GM18867 (cell line): ENCODE data around the gene DPPA2.
"Not testable (repeated sequence)": the region's sequence is repeated elsewhere in the genome, so short reads cannot be mapped to it uniquely, and the experiment has no call there.

Experiments
- ATAC-seq: cut with Tn5 transposase; IDR thresholded peaks from one replicate; pipeline ENCODE4 v1.9.1; 2021; ENCODE audit warnings: mild to moderate bottlenecking, moderate library complexity; ENCODE audit not compliant: unreplicated experiment

Gene DPPA2

GRCh38 chr3:109316162-109316730 lies at the start of gene DPPA2:
TSS of gene DPPA2 (minus strand) at chr3:109316517. CDS start at chr3:109314542, 1,975 bp downstream.
- no peak for ATAC-seq

DNA sequence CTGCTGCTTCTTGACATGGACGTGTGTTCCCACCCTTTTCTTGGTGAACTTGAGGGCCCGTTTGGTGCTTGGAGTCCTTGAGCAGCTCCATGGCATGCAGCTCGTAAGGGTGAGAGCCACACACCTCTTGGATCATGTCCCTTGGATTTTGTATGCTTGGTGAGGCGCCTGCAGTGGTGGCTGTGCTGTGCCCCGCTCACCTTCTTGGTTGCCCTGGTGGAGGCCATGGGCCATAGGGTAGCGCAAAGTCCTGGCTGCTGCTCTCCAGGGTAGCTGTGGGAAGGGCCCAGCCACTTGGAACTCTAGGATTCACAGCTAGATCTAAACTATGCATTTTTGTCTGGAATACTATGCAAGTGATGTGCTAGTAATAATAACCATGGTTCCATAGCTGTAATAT lies 47.8 kb upstream of the DPPA2 start:
- ATAC-seq = no peak

DNA sequence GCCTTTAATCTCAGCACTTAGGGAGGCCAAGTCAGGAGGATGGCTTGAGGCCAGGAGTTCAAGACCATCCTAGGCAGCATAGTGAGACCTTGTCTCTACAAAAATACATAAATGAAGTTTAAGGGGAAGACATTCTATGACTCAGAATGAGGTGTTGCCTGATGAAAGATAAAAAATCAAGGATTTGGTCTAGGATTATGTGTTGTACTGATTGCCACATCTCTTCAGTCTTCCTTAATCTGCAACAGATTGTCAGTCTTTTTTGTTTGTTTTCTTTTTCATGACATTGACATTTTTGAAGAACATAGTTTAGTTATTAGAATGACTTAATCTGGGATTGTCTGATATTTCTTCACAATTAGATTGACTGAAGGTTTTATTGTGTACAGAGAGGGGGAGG lies 47.3 kb upstream of the DPPA2 start:
- no peak for ATAC-seq

DNA sequence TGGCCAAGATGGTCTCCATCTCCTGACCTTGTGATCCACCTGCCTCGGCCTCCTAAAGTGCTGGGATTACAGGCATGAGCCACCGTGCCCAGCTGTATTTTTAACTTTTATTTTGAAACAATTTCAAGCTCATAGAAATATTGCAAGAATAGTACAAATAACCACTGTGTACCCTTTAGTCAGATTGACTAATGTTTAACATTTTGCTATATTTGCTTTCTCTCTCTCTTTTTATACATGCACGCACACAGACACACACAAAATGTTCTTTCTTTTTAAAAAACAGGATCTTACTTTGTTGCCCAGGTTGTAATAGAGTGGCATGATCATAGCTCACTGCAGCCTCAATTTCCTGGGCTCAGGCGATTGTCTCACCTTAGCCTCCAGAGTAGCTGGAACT lies 46.5 kb upstream of the DPPA2 start:
- no peak for ATAC-seq

DNA sequence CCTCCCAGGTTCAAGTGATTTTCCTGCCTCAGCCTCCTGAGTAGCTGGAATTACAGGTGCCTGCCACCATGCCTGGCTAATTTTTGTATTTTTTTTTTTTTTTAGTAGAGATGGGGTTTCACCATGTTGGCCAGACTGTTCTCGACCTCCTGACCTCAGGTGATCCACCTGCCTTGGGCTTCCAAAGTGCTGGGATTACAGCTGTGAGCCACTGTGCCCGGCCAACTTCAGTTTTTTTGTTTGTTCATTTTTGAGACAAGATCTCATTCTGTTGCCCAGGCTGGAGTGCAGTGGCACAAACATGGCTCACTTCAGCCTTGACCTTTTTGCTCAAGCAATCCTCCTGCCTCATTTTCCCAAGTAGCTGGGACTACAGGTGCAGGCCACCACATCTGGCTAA lies 42.5 kb upstream of the DPPA2 start:
- not testable (repeated sequence) for ATAC-seq

GRCh38 chr3:109356442-109357155 lies 40.3 kb upstream of the DPPA2 start:
- ATAC-seq = no peak

DNA sequence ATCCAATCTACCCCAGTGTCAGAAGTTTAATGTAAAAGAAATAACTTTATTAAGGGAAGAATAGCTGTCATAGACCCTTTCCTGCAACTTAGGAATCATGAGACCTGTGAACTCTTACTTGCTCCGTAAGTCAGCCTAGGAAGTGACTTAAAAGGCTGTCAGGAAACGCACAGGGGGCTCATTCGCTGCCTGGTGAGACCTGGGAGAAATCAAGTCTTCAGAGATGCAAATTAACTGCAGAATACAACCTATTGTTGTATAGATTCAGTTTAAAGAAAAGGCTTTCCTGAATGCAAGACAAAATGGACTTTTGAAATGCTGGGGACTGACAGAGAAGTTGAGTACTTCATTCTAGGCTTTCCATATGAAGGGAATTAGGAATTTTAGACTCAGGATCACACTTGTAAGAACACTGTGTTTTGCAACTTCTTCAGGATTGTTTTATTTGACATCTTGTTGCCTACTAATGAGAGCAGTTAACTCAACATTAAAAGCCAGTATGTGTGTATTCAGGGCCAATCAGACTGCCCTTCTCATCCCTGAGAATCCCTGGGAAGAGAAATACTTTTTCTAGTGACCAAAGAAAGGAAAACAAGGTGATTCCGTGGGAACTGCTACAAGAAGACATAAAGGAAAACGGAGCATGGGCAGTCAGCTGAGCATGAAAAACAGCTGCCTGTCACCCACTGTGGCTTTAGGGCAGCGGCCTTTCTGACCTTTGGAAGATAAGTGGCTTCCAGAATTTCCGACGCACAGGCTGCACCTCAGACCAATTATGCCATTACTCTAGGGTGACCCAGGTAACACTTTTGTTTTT lies 39.5 kb upstream of the DPPA2 start:
- no peak for ATAC-seq

- no peak for ATAC-seq
Observed at GRCh38 chr3:109353057-109353456, 36.7 kb upstream of the DPPA2 start.

GRCh38 chr3:109351231-109351630 lies 34.9 kb upstream of the DPPA2 start:
- ATAC-seq = no peak

DNA sequence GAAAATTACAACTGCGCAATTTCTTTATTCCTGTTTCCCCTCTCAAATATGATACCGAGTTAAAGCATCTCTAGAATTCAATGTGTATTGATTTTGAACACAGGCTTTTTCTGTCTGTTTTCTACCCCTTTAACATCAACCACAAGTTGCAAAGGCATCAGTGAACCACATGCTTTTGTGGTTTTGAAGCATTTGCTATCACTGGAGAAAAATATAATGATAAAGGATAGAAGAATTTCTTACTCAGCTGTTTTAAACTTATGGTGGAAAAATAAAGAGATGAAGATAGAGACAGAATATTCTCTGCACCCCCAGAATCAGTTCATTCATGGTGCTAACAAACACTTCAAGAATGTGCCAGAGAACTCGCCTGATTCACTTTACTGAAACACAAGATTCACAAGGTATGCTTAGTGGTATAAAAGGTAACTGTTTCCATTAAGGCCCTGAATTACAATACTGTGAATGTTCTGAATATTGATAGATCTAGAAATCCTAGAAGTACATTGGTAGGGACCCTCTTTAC lies 30.5 kb upstream of the DPPA2 start:
- no peak for ATAC-seq

DNA sequence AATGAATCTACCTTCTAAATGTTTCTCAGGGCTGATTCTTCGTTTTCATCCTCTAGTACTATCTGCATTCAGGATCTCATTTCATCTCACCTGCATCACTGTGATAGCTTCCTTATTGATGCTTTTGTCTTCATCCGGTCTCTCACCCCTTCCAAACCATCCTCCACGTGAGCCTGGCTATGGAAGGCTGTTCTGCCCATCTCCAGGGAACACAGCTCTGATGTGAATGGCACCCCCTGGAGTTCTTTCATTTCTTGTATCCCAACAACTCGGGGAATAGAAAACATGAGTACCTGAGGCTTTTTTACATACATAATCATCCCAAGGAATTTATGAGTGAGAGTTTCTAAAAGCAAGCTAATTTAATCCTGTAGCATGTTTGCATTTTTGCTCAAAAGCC lies 29.8 kb upstream of the DPPA2 start:
- no peak for ATAC-seq

DNA sequence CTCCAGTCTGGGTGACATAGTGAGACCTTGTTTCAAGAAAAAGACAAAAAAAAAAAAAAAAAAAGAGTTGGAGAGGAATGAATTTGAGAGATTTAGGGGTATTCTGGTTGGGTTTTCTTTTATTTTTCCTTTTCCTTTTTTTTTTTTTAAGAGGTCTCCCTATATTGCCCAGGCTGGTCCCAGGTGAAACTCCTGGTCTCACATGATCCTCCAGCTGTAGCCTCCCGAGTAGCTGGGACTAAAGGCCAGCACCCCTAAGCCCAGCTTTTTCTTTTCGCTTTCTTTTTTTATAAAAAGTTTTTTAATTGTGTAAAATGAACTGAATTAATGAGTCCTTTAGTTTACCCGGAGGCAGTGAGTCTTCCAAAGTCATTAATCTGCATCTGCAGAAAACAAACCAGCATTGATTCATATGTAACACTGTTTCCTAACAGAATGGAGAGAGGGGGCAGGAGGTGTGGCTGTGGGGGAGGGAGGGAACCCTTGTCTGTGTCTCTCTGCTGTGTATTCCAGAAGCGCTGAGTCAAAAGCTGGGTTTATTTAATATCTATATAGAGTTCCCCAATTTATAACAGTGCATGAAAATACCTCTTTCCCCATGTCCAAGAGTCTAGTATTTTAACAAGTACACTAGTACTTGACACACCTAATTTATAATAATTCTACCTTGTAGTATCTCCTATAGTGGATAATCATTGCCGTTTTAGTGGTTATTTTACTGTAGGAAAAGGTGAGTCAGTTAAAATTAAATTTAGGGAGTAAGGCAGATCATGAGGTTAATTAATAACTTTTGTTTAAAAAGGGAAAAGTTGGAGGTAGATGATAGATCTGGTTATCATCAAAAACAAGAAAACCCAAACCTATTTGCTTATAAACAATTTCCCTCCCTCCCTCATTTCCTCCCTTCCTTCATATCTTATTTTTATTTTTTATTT lies 23.7 kb upstream of the DPPA2 start:
- ATAC-seq = no peak

DNA sequence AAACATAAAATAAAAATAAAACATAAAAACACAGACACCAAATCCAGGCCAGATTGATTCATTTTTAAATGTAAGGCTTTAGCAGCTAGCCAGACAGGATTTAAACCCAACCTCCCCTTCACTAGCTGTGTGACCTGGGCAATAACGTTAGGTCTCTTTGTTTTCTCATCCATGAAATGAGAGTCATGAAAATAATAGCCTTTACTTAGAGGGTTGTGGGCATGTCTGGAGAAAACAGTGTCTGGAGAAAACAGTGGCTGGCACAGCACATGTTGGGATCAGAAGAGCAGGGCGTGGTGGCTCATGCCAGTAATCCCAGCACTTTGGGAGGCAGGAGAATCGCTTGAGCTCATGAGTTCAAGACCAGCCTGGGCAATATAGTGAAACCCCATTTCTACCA lies 22.9 kb upstream of the DPPA2 start:
- ATAC-seq = no peak

GRCh38 chr3:109338322-109338721 lies 22.0 kb upstream of the DPPA2 start:
- ATAC-seq = no peak

DNA sequence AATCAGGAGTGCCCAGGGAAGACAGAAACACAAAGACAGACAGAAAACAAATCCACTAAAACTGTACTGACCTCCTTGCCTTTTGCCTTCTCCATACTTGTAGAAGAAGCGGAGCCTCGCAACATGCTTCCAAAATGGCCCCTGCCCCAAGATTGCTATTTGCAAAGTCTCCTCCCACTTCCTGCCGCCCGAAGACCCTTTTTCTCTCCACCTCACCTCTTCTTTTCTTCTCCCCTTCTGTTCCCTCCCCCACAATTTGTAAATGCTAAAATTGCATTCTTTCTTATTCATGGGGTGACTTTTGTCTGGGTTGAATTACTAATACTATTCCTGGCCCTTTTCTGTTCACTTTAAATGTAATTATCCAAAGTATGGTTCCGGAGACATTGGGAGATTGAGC lies 21.1 kb upstream of the DPPA2 start, which contains the start of gene DPPA4:
Gene DPPA4 (minus strand): TSS at position 154 of the 400 bp plus-strand sequence. CDS start 29 bp downstream, at position 125.
- ATAC-seq = no peak

GRCh38 chr3:109336291-109336861 lies 20.1 kb upstream of the DPPA2 start:
- no peak for ATAC-seq

DNA sequence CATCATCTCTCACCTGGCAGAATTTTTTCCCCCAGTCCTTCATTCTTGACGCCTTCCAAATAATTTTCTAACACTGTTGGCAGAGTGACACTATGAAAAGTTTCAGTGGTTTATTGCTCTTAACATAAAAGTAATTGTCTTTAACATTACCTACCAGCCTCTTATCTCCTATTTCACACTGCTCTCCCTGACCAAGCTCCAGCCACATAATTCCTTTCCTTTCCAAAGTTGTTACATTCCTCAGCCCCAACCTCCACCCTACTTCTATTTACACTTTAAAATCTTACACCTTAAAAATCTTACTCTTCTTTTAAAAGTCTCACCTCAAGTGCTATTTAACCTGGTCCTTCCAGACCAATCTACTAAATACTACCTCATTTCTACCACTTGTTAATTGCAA lies 18.3 kb upstream of the DPPA2 start:
- ATAC-seq = no peak

- no peak for ATAC-seq
Observed at GRCh38 chr3:109331692-109332091, 15.4 kb upstream of the DPPA2 start.

DNA sequence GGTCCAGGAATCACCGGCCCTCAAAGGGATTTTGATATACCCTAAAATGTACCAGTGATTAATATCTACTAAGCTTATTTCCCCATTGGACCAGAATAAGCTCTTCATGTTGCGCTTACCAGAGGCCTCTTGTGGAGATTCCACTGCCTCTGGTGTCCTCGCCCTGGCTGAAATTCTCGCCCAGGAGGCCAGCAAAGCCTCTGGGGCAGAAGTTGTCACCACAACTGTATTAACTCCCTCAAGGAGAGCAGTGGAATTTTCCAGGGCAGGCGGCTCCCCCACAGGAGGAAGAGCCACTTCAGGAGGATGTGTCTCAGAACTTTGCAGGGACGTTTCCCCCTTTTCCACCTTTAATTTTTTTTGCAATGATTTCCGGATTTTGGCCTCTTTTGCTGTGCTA lies 14.1 kb upstream of the DPPA2 start:
- no peak for ATAC-seq

- no peak for ATAC-seq
Observed at GRCh38 chr3:109328202-109328601, 11.9 kb upstream of the DPPA2 start.
